Panc1 (cell line): ENCODE measurements around the gene RILPL2. TPM values are rescaled to one million over a fixed set of nuclear protein-coding genes. Genes with fewer than 3 reads are reported as not detected.

Source experiments
- ATAC-seq: fragments of 200-7000 bp; cut with Tn5 transposase; 2 replicates; pipeline ENCODE4 v1.9.1; 2020; ENCODE audit warnings: mild to moderate bottlenecking, moderate library complexity
- BruUV-seq: library from RNA; stranded (reverse); fragments of 400-500 nt; replicated peaks from 2 replicates; lab custom pipeline; 2021; lab: Mats Ljungman, UMichigan
- CTCF ChIA-PET: fragments of 300-600 bp; sonication (Branson Sonifier 250); formaldehyde crosslinking; loops from one replicate; lab custom pipeline; 2022; ENCODE audit warnings: antibody characterized with exemption; lab: Charles Lee
- POLR2A ChIA-PET: fragments of 300-600 bp; sonication (Branson Sonifier 250); formaldehyde crosslinking; loops from one replicate; lab custom pipeline; 2022; ENCODE audit warnings: antibody characterized with exemption; lab: Charles Lee
- DNase-seq: peaks from one replicate; pipeline ENCODE4 v3.0.0-alpha.2; 2010; ENCODE audit warnings: low read depth, low spot score
- H3K27ac ChIP-seq: 2 replicates; pipeline ENCODE4 v1.5.1; 2011; ENCODE audit warnings: mild to moderate bottlenecking, low read length, inconsistent platforms
- H3K27me3 ChIP-seq: fragments of 200-500 bp; sonication (Bioruptor generic); 2 replicates; pipeline ENCODE4 v1.6.0; 2014; ENCODE audit warnings: low read length, inconsistent platforms; ENCODE audit not compliant: control insufficient read depth, insufficient read depth
- H3K36me3 ChIP-seq: fragments of 200-500 bp; sonication (Bioruptor generic); 2 replicates; pipeline ENCODE4 v1.5.1; 2014; ENCODE audit warnings: inconsistent platforms, mild to moderate bottlenecking, low read length, moderate library complexity; ENCODE audit not compliant: control insufficient read depth, insufficient read depth
- H3K4me1 ChIP-seq: 2 replicates; pipeline ENCODE4 v1.5.1; 2011; ENCODE audit warnings: inconsistent platforms, mild to moderate bottlenecking, low read length, moderate library complexity; ENCODE audit not compliant: control insufficient read depth, insufficient read depth
- H3K4me3 ChIP-seq, 2 experiments: 2 replicates each; pipeline ENCODE4 v1.5.1; 2011 to 2012; ENCODE audit warnings: low read depth in 2 of 2, low read length in 2 of 2, mild to moderate bottlenecking in 2 of 2, inconsistent platforms in 1 of 2, moderate library complexity in 1 of 2
- H3K9me3 ChIP-seq: fragments of 200-500 bp; sonication (Bioruptor generic); 2 replicates; pipeline ENCODE4 v1.5.1; 2014; ENCODE audit warnings: low read depth, mild to moderate bottlenecking, inconsistent platforms, low read length, moderate library complexity; ENCODE audit not compliant: control insufficient read depth, insufficient read depth
- POLR2AphosphoS5 ChIP-seq: IDR thresholded peaks from 2 replicates; pipeline ENCODE4 v1.6.1; 2012; ENCODE audit warnings: mild to moderate bottlenecking, low read depth, low read length, moderate library complexity
- SIN3A ChIP-seq: IDR thresholded peaks from 2 replicates; pipeline ENCODE4 v1.6.1; 2012; ENCODE audit warnings: low read depth, mild to moderate bottlenecking, low read length, moderate library complexity, borderline replicate concordance; ENCODE audit not compliant: insufficient read depth
- TCF7L2 ChIP-seq: IDR thresholded peaks from 2 replicates; pipeline ENCODE4 v1.6.1; 2011; ENCODE audit warnings: mild to moderate bottlenecking, low read depth, low read length, inconsistent platforms
- in situ Hi-C: cut with HindIII; loops from 2 replicates; pipeline ENCODE4 v1.10.0; 2016; ENCODE audit warnings: low sequenced_read_pairs, low pct_unique_long_range_greater_than_20kb
- intact Hi-C: fragments of 100-400 bp; cut with micrococcal nuclease; formaldehyde crosslinking; loops from one replicate; pipeline ENCODE4 v1.10.0; 2022; ENCODE audit not compliant: unreplicated experiment
- total RNA-seq: library from RNA; stranded (reverse); gene quantifications from one replicate; pipeline ENCODE4 v1.2.1, GENCODE V29; 2021; ENCODE audit not compliant: unreplicated experiment
- TF ChIP-seq, protein P1 (sequence below): fragments of 450-650 bp; IDR thresholded peaks from 2 replicates; pipeline ENCODE4 v1.5.1; 2017; ENCODE audit warnings: mild to moderate bottlenecking
- TF ChIP-seq, protein P2 (sequence below), 2 experiments: IDR thresholded peaks; 2 replicates each; pipeline ENCODE4 v1.6.1; 2011 to 2012; ENCODE audit warnings: low read depth in 2 of 2, control low read depth in 1 of 2, low read length in 1 of 2, mild to moderate bottlenecking in 1 of 2, moderate library complexity in 1 of 2; ENCODE audit not compliant: insufficient read depth in 1 of 2

Gene RILPL2
- total RNA-seq, 1 experiment from 2014 or later, result 5.4 TPM

DNA sequence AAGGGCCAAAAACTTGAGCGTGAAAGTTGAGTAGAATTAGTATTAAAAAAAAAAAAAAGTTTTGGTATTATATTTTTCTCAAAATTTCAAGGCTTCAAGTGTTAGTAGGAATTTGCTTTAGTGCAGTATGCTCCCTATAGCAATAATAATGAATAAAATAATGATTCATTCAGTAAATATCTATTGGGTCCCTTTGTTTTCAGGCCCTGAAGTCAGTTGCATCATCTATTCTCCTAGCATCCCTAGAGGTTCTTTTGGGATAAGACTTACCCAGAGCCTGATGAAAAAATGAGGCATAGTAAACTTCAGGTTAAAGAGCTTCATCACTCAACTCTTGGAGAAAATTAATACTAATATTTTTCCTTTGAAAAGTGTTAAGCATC is 51.5 kb downstream of the RILPL2 start:
- TF ChIP-seq, protein P1, sequence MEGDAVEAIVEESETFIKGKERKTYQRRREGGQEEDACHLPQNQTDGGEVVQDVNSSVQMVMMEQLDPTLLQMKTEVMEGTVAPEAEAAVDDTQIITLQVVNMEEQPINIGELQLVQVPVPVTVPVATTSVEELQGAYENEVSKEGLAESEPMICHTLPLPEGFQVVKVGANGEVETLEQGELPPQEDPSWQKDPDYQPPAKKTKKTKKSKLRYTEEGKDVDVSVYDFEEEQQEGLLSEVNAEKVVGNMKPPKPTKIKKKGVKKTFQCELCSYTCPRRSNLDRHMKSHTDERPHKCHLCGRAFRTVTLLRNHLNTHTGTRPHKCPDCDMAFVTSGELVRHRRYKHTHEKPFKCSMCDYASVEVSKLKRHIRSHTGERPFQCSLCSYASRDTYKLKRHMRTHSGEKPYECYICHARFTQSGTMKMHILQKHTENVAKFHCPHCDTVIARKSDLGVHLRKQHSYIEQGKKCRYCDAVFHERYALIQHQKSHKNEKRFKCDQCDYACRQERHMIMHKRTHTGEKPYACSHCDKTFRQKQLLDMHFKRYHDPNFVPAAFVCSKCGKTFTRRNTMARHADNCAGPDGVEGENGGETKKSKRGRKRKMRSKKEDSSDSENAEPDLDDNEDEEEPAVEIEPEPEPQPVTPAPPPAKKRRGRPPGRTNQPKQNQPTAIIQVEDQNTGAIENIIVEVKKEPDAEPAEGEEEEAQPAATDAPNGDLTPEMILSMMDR, result no peak
- no peak for TF ChIP-seq SIN3A
- no peak for TF ChIP-seq TCF7L2
- no peak for TF ChIP-seq POLR2AphosphoS5
- TF ChIP-seq, protein P2, sequence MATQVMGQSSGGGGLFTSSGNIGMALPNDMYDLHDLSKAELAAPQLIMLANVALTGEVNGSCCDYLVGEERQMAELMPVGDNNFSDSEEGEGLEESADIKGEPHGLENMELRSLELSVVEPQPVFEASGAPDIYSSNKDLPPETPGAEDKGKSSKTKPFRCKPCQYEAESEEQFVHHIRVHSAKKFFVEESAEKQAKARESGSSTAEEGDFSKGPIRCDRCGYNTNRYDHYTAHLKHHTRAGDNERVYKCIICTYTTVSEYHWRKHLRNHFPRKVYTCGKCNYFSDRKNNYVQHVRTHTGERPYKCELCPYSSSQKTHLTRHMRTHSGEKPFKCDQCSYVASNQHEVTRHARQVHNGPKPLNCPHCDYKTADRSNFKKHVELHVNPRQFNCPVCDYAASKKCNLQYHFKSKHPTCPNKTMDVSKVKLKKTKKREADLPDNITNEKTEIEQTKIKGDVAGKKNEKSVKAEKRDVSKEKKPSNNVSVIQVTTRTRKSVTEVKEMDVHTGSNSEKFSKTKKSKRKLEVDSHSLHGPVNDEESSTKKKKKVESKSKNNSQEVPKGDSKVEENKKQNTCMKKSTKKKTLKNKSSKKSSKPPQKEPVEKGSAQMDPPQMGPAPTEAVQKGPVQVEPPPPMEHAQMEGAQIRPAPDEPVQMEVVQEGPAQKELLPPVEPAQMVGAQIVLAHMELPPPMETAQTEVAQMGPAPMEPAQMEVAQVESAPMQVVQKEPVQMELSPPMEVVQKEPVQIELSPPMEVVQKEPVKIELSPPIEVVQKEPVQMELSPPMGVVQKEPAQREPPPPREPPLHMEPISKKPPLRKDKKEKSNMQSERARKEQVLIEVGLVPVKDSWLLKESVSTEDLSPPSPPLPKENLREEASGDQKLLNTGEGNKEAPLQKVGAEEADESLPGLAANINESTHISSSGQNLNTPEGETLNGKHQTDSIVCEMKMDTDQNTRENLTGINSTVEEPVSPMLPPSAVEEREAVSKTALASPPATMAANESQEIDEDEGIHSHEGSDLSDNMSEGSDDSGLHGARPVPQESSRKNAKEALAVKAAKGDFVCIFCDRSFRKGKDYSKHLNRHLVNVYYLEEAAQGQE (IDR thresholded peaks at IDR 0.05; ENCODE audit: insufficient read depth in 1 of 2, low read depth in 2 of 2, low read length in 1 of 2), result no peak
- intact Hi-C loops (no loop called here), in situ Hi-C loops (no loop called here)
- Histone ChIP-seq H3K4me1 (peaks cover 23% of the 10 kb centered on the region), H3K27me3 (no peaks in the 10 kb centered on the region), H3K36me3 (no peaks in the 10 kb centered on the region), H3K9me3 (no peaks in the 10 kb centered on the region), H3K27ac (peak overlapping the region; percentile 85), H3K4me3 (peak overlapping the region; percentile 87 to 93)
- DNase-seq (no peak), ATAC-seq (no peak)
- BruUV-seq, result no TSS peak
- ChIA-PET CTCF (no interaction called here), POLR2A (interaction anchor here (0.6 kb wide), 1 partner anchor 43 kb away, joined by 3 read pairs; no protein-coding TSS in a partner anchor)

DNA sequence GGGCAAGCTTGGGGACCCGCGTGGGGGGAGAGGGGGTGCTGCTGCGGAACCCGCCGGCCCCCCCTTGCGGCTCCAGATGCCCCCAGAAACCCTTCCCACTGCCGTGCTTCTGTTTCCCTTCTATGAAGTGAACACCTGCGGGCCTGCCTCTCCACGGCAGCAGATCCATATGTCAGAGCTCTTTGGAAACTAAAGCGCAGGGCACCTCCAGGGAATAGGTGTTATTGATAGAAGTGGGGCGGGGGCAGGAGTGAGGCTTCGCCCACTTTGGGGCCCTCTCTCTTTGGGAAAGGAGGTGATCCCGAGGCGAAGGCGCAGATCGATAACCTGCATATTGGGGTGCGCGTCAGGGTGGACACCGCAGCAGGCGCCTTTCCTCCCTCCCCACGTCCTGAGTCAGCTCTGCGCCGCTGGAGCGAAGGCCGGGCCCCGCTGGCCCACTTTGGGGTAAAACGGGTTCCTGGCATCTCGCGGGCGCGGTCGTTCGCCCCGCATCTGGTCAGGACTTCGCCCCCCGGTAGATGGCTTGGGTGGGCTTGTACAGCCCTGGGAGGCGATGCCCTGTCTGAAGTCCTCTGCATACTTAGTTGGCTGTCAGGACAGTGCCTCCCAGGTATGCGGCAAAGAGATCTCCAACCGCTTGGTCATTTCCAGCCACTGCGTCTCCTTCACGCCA is 52.0 kb downstream of the RILPL2 start:
- Histone ChIP-seq H3K4me1 (peaks cover 22% of the 10 kb centered on the region), H3K27ac (peak overlapping the region; percentile 85), H3K36me3 (no peaks in the 10 kb centered on the region), H3K9me3 (no peaks in the 10 kb centered on the region), H3K4me3 (peak overlapping the region; percentile 87 to 93), H3K27me3 (no peaks in the 10 kb centered on the region)
- TSS peak; percentile 87 for BruUV-seq
- intact Hi-C loops, result no loop called here
- in situ Hi-C loops, result no loop called here
- TF ChIP-seq, protein P2 (IDR thresholded peaks at IDR 0.05; ENCODE audit: insufficient read depth in 1 of 2, low read depth in 2 of 2, low read length in 1 of 2), result no peak
- TF ChIP-seq TCF7L2 (no peak), SIN3A (no peak), POLR2AphosphoS5 (no peak)
- TF ChIP-seq, protein P1, result no peak
- CTCF ChIA-PET, result no interaction called here
- POLR2A ChIA-PET, result interaction anchor here (0.5 to 1.2 kb wide), 3 partner anchors 19 to 1791 kb away, joined by 3 to 8 read pairs (median 4); no protein-coding TSS in a partner anchor
- DNase-seq, result no peak
- peak; percentile 1 for ATAC-seq
